ENCODE data around the gene PIP5K1B.

DNA sequence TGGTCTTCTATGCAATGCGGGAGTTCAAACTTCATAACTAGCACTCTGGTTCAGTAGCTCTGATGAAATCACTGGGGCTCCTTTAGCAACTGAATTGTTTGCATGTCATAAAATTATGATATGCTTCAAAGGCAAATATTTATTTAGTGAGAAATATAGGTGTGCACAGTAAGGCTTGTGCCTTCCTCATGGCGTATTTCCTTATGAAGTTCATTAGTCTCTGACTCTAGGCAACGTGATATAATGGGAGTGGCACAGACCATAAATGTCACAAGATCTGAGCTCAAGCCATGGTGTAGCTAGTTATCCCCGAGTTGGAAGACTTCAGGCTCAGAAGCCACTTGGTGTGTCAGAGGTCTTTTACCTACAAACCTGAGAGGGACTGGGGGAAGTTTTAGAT, 35.5 kb downstream of the PIP5K1B start:
- TF ChIP-seq, protein P1, sequence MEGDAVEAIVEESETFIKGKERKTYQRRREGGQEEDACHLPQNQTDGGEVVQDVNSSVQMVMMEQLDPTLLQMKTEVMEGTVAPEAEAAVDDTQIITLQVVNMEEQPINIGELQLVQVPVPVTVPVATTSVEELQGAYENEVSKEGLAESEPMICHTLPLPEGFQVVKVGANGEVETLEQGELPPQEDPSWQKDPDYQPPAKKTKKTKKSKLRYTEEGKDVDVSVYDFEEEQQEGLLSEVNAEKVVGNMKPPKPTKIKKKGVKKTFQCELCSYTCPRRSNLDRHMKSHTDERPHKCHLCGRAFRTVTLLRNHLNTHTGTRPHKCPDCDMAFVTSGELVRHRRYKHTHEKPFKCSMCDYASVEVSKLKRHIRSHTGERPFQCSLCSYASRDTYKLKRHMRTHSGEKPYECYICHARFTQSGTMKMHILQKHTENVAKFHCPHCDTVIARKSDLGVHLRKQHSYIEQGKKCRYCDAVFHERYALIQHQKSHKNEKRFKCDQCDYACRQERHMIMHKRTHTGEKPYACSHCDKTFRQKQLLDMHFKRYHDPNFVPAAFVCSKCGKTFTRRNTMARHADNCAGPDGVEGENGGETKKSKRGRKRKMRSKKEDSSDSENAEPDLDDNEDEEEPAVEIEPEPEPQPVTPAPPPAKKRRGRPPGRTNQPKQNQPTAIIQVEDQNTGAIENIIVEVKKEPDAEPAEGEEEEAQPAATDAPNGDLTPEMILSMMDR (IDR thresholded peaks at IDR 0.05), result no peak
- TF ChIP-seq EZH2 (IDR thresholded peaks at IDR 0.05; ENCODE audit: borderline replicate concordance, insufficient read depth, low read depth, low read length, poor library complexity, severe bottlenecking), result no peak

Data from B cell (primary cell).